ENCODE measurements around the gene CDCA5.

CDCA5 gene

DNA sequence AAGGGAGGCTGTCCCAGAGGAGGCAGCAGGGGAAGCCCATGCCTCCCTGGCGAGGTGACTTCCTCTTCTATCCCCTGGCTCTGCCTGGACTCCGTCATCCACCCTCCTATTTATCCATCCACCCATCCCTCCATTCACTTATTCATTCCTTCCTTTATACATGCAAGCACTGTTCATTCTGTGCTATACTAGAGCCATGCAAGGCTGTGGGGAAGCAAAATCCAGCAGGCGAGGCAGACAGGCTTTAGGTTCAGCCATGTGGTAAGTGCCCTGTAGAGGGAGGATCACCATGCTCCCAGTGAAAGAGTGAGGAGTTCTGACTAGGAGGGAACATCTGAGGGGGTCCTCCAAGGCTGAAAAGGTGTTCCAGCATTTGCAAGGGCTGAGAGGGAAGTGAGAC lies 24.3 kb downstream of the CDCA5 start:
- DNase-seq (ENCODE audit: low spot score): no peak
- no peak overlapping the region for H3K27ac ChIP-seq
- no peak overlapping the region for H3K4me3 ChIP-seq
- TF ChIP-seq, protein P1, sequence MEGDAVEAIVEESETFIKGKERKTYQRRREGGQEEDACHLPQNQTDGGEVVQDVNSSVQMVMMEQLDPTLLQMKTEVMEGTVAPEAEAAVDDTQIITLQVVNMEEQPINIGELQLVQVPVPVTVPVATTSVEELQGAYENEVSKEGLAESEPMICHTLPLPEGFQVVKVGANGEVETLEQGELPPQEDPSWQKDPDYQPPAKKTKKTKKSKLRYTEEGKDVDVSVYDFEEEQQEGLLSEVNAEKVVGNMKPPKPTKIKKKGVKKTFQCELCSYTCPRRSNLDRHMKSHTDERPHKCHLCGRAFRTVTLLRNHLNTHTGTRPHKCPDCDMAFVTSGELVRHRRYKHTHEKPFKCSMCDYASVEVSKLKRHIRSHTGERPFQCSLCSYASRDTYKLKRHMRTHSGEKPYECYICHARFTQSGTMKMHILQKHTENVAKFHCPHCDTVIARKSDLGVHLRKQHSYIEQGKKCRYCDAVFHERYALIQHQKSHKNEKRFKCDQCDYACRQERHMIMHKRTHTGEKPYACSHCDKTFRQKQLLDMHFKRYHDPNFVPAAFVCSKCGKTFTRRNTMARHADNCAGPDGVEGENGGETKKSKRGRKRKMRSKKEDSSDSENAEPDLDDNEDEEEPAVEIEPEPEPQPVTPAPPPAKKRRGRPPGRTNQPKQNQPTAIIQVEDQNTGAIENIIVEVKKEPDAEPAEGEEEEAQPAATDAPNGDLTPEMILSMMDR (IDR thresholded peaks at IDR 0.05): no peak

DNA sequence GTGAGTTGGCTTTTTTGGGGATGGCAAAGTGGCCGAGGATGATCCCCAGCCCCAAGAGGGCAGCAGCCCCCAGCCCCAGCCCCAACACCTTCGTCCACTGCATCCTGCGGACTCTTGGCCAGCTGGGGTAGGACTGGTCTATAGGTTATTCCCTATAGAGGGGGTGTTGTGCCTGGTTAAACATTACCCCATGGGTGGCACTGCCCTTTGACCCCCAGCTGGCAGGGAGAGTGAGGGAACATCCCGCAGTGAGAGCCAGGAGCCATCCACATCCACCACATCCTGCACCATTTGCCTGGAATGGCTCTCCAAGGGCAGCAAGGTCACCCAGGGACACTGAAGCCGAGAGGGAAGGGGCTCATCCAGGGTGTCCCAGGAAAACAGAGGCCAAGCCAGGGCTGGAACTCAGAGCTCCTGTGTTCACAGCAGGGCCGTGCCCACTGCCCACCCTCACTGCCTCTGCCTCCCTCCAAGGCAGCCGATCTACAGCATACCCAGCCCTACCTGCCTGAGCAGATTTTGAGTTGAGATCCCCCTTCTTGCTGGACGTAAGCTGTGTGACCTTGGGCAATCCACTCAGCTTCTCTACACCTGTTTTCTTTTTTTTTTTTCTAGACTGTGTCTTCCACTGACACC lies 25.3 kb downstream of the CDCA5 start, which contains the start of gene NAALADL1:
Gene NAALADL1, minus strand, starts transcription at position 135 of the 636 bp plus-strand sequence. Its CDS starts 32 bp downstream, at position 103.
- TF ChIP-seq, protein P1 (IDR thresholded peaks at IDR 0.05): no peak
- no peak within 1 kb of the TSS for H3K4me3 ChIP-seq
- no peak within 1 kb of the TSS for H3K27ac ChIP-seq
- DNase-seq (ENCODE audit: low spot score): no peak

DNA sequence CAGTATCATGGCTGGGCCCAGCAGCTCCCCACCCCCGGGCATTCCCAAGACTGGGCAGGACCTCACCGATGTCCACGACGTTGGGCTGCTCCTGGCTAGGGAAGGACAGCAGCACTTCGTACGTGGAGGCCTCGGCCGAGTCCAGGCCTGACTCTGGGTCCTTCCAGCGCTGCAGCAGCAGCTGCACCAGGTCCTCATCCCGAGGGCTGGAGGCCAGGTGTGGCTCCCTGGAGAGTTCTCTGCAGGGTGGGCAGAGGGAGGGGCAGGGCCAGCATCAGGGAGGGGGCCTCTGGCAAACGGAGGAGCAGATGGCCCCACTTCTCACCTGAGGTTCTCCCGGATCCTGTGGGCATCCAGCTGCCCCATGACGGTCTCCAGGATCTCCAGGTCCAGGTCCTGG lies 25.8 kb downstream of the CDCA5 start:
- no peak for DNase-seq (ENCODE audit: low spot score)
- no peak overlapping the region for H3K27ac ChIP-seq
- no peak overlapping the region for H3K4me3 ChIP-seq
- TF ChIP-seq, protein P1 (IDR thresholded peaks at IDR 0.05): no peak

DNA sequence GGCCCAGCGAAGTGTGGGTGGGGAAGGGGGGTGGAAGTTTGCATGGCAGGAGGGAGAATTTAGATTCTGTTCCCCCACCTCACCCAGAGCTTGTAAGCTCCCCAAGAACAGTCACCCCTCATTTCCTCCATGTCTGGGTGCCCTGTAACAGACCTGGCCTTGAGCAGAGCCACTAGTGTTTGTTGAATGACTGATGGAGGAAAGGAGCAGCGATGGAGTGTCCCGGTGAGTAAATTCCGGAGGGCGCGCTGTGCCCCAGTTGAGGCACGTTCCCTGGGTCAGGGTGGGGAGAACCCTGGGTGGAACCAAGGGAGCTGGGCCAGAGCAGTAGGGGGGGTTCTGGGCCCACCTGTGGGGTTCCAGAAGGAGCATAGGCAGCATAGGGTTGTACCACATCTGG lies 26.3 kb downstream of the CDCA5 start:
- TF ChIP-seq, protein P1 (IDR thresholded peaks at IDR 0.05): no peak
- DNase-seq (ENCODE audit: low spot score): no peak

DNA sequence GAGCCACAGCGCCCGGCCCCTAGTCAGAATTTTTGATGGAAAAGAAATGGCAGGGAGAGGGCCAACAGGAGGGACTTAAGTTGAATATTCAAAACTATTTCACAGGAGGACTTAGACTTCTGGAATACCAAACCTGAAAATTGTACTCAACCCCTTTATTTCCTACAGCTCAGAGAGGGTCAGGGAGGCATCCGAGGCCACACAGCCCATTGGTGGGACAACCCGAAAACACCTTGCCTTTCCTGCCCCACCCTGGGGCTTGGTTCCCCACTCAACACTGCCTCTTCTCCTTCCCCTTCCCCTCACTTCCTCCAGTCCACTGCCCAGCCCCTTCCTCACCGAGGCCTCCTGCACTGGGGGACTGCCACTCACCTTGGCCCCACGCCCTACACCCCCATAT lies 26.8 kb downstream of the CDCA5 start:
- Histone ChIP-seq H3K4me3 (no peak overlapping the region), H3K27ac (no peak overlapping the region)
- TF ChIP-seq, protein P1 (IDR thresholded peaks at IDR 0.05): no peak
- no peak for DNase-seq (ENCODE audit: low spot score)

More for the DNA sequence above, 26.3 kb downstream of the CDCA5 start:
- Histone ChIP-seq H3K27ac (no peak overlapping the region), H3K4me3 (no peak overlapping the region)

DNA sequence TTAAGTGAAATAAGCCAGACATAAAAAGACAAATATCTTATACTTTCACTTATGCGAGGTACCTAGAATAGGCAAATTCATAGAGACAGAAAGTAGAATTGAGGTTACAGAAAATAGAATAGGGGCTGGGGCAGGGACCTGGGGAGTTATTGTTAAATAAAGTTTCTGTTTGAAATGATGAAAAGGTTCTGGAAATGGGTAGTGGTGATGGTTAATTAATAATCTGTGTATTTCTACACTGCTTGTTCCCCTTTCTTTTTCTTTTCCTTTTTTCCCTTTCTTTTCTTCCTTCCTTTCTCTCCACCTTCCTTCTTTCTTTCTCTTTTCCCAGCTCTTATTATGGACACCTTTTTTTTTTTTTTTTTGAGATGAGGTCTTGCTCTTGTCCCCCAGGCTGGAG lies 28.3 kb downstream of the CDCA5 start:
- Histone ChIP-seq H3K27ac (no peak overlapping the region), H3K4me3 (no peak overlapping the region)
- no peak for DNase-seq (ENCODE audit: low spot score)
- TF ChIP-seq, protein P1 (IDR thresholded peaks at IDR 0.05): no peak

DNA sequence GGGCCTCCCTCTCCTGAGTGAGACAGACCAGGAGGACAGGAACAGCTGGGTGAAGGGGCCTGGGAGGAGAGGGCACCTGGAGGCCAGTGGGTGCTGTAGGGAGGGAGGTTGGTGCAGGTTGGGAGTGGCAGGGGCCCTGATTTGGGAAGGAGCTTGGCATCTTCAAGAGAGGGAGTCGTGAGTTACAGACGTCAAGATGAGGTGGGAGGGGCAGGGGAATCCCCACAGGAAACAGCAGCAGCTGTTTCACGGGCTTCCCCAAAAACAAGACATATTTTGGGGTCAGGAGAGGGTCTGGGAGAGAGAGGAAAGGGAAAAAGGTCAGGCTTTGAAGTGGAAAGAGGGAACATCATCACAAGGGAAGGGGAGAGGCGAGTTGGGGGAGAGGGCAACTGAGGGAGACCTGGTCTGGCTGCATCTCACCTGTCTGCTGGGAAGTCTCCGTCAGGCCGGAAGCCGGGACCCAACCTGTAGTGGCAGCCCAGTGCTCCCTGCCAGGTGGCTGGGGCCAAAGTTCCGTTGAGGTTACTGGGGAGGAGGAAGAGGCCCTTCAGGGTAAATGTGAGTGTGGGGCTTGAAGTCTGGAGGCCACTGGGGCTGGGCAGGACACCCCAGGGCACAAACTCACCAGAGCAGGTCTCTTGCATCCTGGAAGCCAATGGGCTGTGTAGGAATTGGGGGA lies 29.9 kb downstream of the CDCA5 start:
- no peak for DNase-seq (ENCODE audit: low spot score)
- Histone ChIP-seq H3K27ac (no peak overlapping the region), H3K4me3 (no peak overlapping the region)
- TF ChIP-seq, protein P1 (IDR thresholded peaks at IDR 0.05): no peak

Measured in coronary artery (tissue), 2 donors.